Measurements from ENCODE around the gene THRAP3. TPM values are rescaled to one million over a fixed set of nuclear protein-coding genes. Genes with fewer than 3 reads are reported as not detected.

Gene THRAP3
- total RNA-seq, 1 experiment from 2014 or later = 143 TPM

DNA sequence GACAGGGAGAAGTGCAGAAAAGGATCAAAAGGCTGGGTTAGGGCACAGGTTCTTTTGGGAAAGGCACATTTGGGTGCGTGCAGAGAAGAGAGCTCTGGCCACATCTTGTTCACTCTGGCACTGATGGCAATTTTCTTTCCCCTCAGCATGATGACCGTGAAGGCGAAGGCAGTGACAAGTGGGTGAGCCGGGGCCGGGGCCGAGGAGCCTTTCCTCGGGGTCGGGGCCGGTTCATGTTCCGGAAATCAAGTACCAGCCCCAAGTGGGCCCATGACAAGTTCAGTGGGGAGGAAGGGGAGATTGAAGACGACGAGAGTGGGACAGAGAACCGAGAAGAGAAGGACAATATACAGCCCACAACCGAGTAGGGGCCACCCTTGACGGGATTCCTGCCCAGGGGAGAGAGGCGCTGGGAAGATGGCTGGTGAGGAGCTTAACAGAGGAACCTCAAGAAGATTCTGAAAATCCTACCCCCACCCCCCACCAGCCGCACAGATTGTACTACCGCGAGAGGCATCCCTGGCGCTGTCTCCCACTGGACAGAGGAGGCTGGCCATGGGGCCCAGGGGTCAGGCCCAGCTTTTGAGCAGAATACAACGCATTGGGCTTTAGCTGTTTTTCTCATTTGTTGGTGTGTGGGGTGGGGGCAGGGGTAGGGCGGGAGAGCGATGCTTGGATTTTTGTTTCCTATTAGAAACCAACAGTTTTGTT lies 79.6 kb downstream of the THRAP3 start:
- Histone ChIP-seq H3K9me3 (ENCODE audit: insufficient read depth, low read depth) (no peaks in the 10 kb centered on the region), H3K4me1 (replicated peaks; ENCODE audit: insufficient read depth) (peaks cover 30% of the 10 kb centered on the region), H3K36me3 (ENCODE audit: low read depth) (peaks cover 24% of the 10 kb centered on the region), H3K4me2 (no peak overlapping the region), H4K20me1 (ENCODE audit: insufficient read depth) (no peaks in the 10 kb centered on the region), H3K27ac (no peak overlapping the region), H2AFZ (no peak overlapping the region), H3K79me2 (ENCODE audit: low read depth) (peaks cover 19% of the 10 kb centered on the region), H3K27me3 (ENCODE audit: insufficient read depth, low read depth) (no peaks in the 10 kb centered on the region), H3K4me3 (no peak overlapping the region), H3K9me2 (ENCODE audit: insufficient read depth) (no peaks in the 10 kb centered on the region), H3F3A (ENCODE audit: insufficient read depth, low read depth) (peaks cover 58% of the 10 kb centered on the region)
- POLR2A ChIA-PET (ENCODE audit: unreplicated experiment) = no interaction called here
- DNase-seq = no peak
- intact Hi-C loops (cut with micrococcal nuclease; ENCODE audit: unreplicated experiment) = loop anchor here (10.0 kb wide), 1 partner anchor 81 kb away; the partner anchor contains the start of gene STK40
- no TSS peak for BruUV-seq (replicated peaks)
- TF ChIP-seq CTCF (conservative IDR thresholded peaks at IDR 0.05) = no peak
- TF ChIP-seq EZH2 (IDR thresholded peaks at IDR 0.05; ENCODE audit: low read depth) = no peak
- CTCF ChIA-PET = interaction anchor here (0.6 kb wide), 1 partner anchor 18 kb away, joined by 3 read pairs; no protein-coding TSS in a partner anchor

GRCh38 chr1:36304521-36304920 lies 80.3 kb downstream of the THRAP3 start:
- Histone ChIP-seq H3K27ac (no peak overlapping the region), H3F3A (ENCODE audit: insufficient read depth, low read depth) (peaks cover 51% of the 10 kb centered on the region), H3K4me3 (no peak overlapping the region), H3K9me2 (ENCODE audit: insufficient read depth) (no peaks in the 10 kb centered on the region), H3K79me2 (ENCODE audit: low read depth) (peaks cover 19% of the 10 kb centered on the region), H2AFZ (no peak overlapping the region), H3K4me2 (no peak overlapping the region), H3K27me3 (ENCODE audit: insufficient read depth, low read depth) (no peaks in the 10 kb centered on the region), H3K4me1 (replicated peaks; ENCODE audit: insufficient read depth) (peaks cover 28% of the 10 kb centered on the region), H3K9me3 (ENCODE audit: insufficient read depth, low read depth) (no peaks in the 10 kb centered on the region), H4K20me1 (ENCODE audit: insufficient read depth) (no peaks in the 10 kb centered on the region), H3K36me3 (ENCODE audit: low read depth) (peaks cover 24% of the 10 kb centered on the region)
- CTCF ChIA-PET = interaction anchor here (0.6 kb wide), 2 partner anchors 19 to 328 kb away, joined by 3 to 6 read pairs; no protein-coding TSS in a partner anchor
- BruUV-seq (replicated peaks) = no TSS peak
- DNase-seq = no peak
- POLR2A ChIA-PET (ENCODE audit: unreplicated experiment) = no interaction called here
- no peak for TF ChIP-seq EZH2 (IDR thresholded peaks at IDR 0.05; ENCODE audit: low read depth)
- TF ChIP-seq CTCF (conservative IDR thresholded peaks at IDR 0.05) = no peak
- intact Hi-C loops (cut with micrococcal nuclease; ENCODE audit: unreplicated experiment) = loop anchor here (10.0 kb wide), 1 partner anchor 80 kb away; the partner anchor contains the start of gene STK40

GRCh38 chr1:36304970-36305914 lies 81.0 kb downstream of the THRAP3 start:
- no peak for DNase-seq
- H3K36me3 ChIP-seq (ENCODE audit: low read depth) = peaks cover 24% of the 10 kb centered on the region
- TF ChIP-seq EZH2 (IDR thresholded peaks at IDR 0.05; ENCODE audit: low read depth) = no peak
- no peak for TF ChIP-seq CTCF (conservative IDR thresholded peaks at IDR 0.05)
- peaks cover 19% of the 10 kb centered on the region for H3K79me2 ChIP-seq (ENCODE audit: low read depth)
- no peak overlapping the region for H2AFZ ChIP-seq
- peaks cover 25% of the 10 kb centered on the region for H3K4me1 ChIP-seq (replicated peaks; ENCODE audit: insufficient read depth)
- H3K9me2 ChIP-seq (ENCODE audit: insufficient read depth) = no peaks in the 10 kb centered on the region
- TSS peak; percentile 82 for BruUV-seq (replicated peaks)
- peak overlapping the region; percentile 68; the same call in 1 of the 2 replicates for H3K4me3 ChIP-seq
- H3F3A ChIP-seq (ENCODE audit: insufficient read depth, low read depth) = peaks cover 47% of the 10 kb centered on the region
- no peaks in the 10 kb centered on the region for H3K9me3 ChIP-seq (ENCODE audit: insufficient read depth, low read depth)
- no peaks in the 10 kb centered on the region for H4K20me1 ChIP-seq (ENCODE audit: insufficient read depth)
- H3K4me2 ChIP-seq = peak overlapping the region; percentile 78
- POLR2A ChIA-PET (ENCODE audit: unreplicated experiment) = interaction anchor here (0.6 kb wide), 2 partner anchors 19 to 61 kb away, joined by 3 to 4 read pairs; no protein-coding TSS in a partner anchor
- intact Hi-C loops (cut with micrococcal nuclease; ENCODE audit: unreplicated experiment) = loop anchor here (10.0 kb wide), 1 partner anchor 80 kb away; the partner anchor contains the start of gene STK40
- peak overlapping the region; percentile 57 for H3K27ac ChIP-seq
- H3K27me3 ChIP-seq (ENCODE audit: insufficient read depth, low read depth) = no peaks in the 10 kb centered on the region
- CTCF ChIA-PET = interaction anchor here (0.6 kb wide), 1 partner anchor 328 kb away, joined by 6 read pairs; no protein-coding TSS in a partner anchor
